K562 (cell line): ENCODE results near the gene PEPD. TPM values are rescaled to one million over a fixed set of nuclear protein-coding genes. Genes with fewer than 3 reads are reported as not detected.

Source experiments
- ATAC-seq: fragments of 200-7000 bp; cut with Tn5 transposase; 3 replicates; pipeline ENCODE4 v1.9.1; 2020; ENCODE audit warnings: moderate library complexity
- BruUV-seq: library from RNA; stranded (reverse); fragments of 400-500 nt; replicated peaks from 2 replicates; lab custom pipeline; 2021; lab: Mats Ljungman, UMichigan
- CTCF ChIA-PET: fragments of 300-600 bp; formaldehyde crosslinking; extraction: SDS; loops from one replicate; lab custom pipeline; 2021; ENCODE audit warnings: low intra/inter-chr PET ratio; lab: Yijun Ruan, JAX
- POLR2A ChIA-PET: fragments of 300-600, 350-650 bp; sonication (Branson Sonifier 250); formaldehyde crosslinking; extraction: SDS; loops from one replicate; lab custom pipeline; 2021; ENCODE audit warnings: antibody characterized with exemption, inconsistent platforms; lab: Yijun Ruan, JAX
- DNase-seq, 4 experiments: peaks; one replicate each; pipeline versions ENCODE4 v3.0.0 to v3.0.0-alpha.2; 2011 to 2018; ENCODE audit warnings: low spot score in 3 of 4, mixed read lengths in 3 of 4; ENCODE audit errors: extremely low read depth in 1 of 4
- FAIRE-seq: peaks from 2 replicates; lab custom pipeline; 2011; peaks lifted over from hg19 to GRCh38; lab: Jason Lieb, UNC
- H2AFZ ChIP-seq: 2 replicates; pipeline ENCODE4 v1.6.0; 2011; ENCODE audit warnings: low read depth, low read length, control low read depth, inconsistent platforms
- H3K27ac ChIP-seq: fragments of 200-600 bp; 3 replicates; pipeline ENCODE4 v1.8.0; 2011; ENCODE audit warnings: low read depth, mild to moderate bottlenecking, control low read depth, inconsistent platforms, low read length, moderate library complexity, mixed read lengths; ENCODE audit errors: extremely low read depth
- H3K27me3 ChIP-seq, 2 experiments: fragments of 300-600 bp in 1 of 2; 2 replicates in 1 of 2; 3 replicates in 1 of 2; pipeline versions ENCODE4 v1.6.0 to v1.8.0; 2011; ENCODE audit warnings: inconsistent platforms in 2 of 2, low read length in 2 of 2, mild to moderate bottlenecking in 1 of 2, mixed read lengths in 1 of 2, moderate library complexity in 1 of 2; ENCODE audit not compliant: control insufficient read depth in 2 of 2, insufficient read depth in 2 of 2
- H3K36me3 ChIP-seq: fragments of 300-600 bp; 3 replicates; pipeline ENCODE4 v1.8.0; 2011; ENCODE audit warnings: mild to moderate bottlenecking, low read length, inconsistent platforms; ENCODE audit not compliant: control insufficient read depth, insufficient read depth
- H3K4me1 ChIP-seq, 2 experiments: fragments of 200-600 bp in 1 of 2; replicated peaks in 1 of 2; 2 replicates in 1 of 2; 3 replicates in 1 of 2; pipeline versions ENCODE4 v1.5.1 to v1.8.0; 2011; ENCODE audit warnings: inconsistent platforms in 2 of 2, low read length in 2 of 2, mild to moderate bottlenecking in 1 of 2, mixed read lengths in 1 of 2, moderate library complexity in 1 of 2; ENCODE audit not compliant: control insufficient read depth in 2 of 2, insufficient read depth in 2 of 2
- H3K4me2 ChIP-seq: 2 replicates; pipeline ENCODE4 v1.6.1; 2011; ENCODE audit warnings: low read length, control low read depth, inconsistent platforms, mixed read lengths; ENCODE audit not compliant: insufficient read depth
- H3K4me3 ChIP-seq: fragments of 200-600 bp; sonication (generic), shearing (Covaris generic); 2 replicates; pipeline ENCODE4 v1.5.1; 2016; ENCODE audit warnings: control low read depth, inconsistent platforms
- H3K79me2 ChIP-seq: fragments of 200-600 bp; 3 replicates; pipeline ENCODE4 v1.8.0; 2011; ENCODE audit warnings: low read length, inconsistent platforms; ENCODE audit not compliant: control insufficient read depth, insufficient read depth
- H3K9ac ChIP-seq, 2 experiments: 2 replicates each; pipeline versions ENCODE4 v1.6.0 to v1.6.1; 2011; ENCODE audit warnings: low read depth in 2 of 2, low read length in 2 of 2, control low read depth in 1 of 2, inconsistent platforms in 1 of 2, mild to moderate bottlenecking in 1 of 2, mixed read lengths in 1 of 2; ENCODE audit not compliant: insufficient read depth in 1 of 2
- H3K9me1 ChIP-seq: one replicate; pipeline ENCODE4 v1.6.0; 2011; ENCODE audit warnings: inconsistent platforms, mild to moderate bottlenecking, low read length, moderate library complexity; ENCODE audit not compliant: control insufficient read depth, insufficient read depth
- H3K9me3 ChIP-seq: replicated peaks from 2 replicates; pipeline ENCODE4 v1.5.1; 2011; ENCODE audit warnings: low read depth, low read length, inconsistent platforms; ENCODE audit not compliant: control insufficient read depth, insufficient read depth
- H4K20me1 ChIP-seq: replicated peaks from 2 replicates; pipeline ENCODE4 v1.6.1; 2011; ENCODE audit warnings: low read length, inconsistent platforms, mixed read lengths; ENCODE audit not compliant: control insufficient read depth, insufficient read depth
- ARHGAP35 ChIP-seq: fragments of 450-650 bp; IDR thresholded peaks from 2 replicates; pipeline ENCODE4 v1.6.1; 2018; ENCODE audit not compliant: partially characterized antibody
- EWSR1 ChIP-seq: fragments of 450-650 bp; IDR thresholded peaks from 2 replicates; pipeline ENCODE4 v1.6.1; 2018; ENCODE audit warnings: borderline replicate concordance, mild to moderate bottlenecking, low read depth, moderate library complexity; ENCODE audit not compliant: partially characterized antibody
- RBM25 ChIP-seq: fragments of 200-400 bp; formaldehyde crosslinking; IDR thresholded peaks from 2 replicates; pipeline ENCODE4 v1.6.1; 2018; ENCODE audit warnings: low read length, low read depth, moderate library complexity; ENCODE audit not compliant: severe bottlenecking
- SMAD3 ChIP-seq: fragments of 450-650 bp; formaldehyde crosslinking; conservative IDR thresholded peaks from 2 replicates; pipeline ENCODE4 v1.4.0; 2020; ENCODE audit warnings: mild to moderate bottlenecking
- TGIF2 ChIP-seq: sonication (generic); formaldehyde crosslinking; IDR thresholded peaks from 2 replicates; pipeline ENCODE4 v1.8.1; 2022; ENCODE audit warnings: mild to moderate bottlenecking, missing genetic modification reagents, moderate library complexity
- ZKSCAN8 ChIP-seq: fragments of 200-800 bp; sonication (Bioruptor generic); IDR thresholded peaks from 2 replicates; pipeline ENCODE4 v1.6.1; 2016; ENCODE audit warnings: missing genetic modification characterization, missing compliant biosample characterization
- whole genome bisulfite sequencing: fragments of 100-300 bp; shearing (Covaris generic); methylation state at CpG from one replicate; pipeline ENCODE4 v1.1.6; 2016; ENCODE audit warnings: low coverage, mixed read lengths; ENCODE audit not compliant: insufficient coverage; ENCODE audit errors: missing lambda C conversion rate; 5-methylcytosine and 5-hydroxymethylcytosine counted together
- in situ Hi-C: fragments of 300-500 bp; cut with MboI; formaldehyde crosslinking; loops from 4 replicates; pipeline ENCODE4 v1.15.0; 2018; ENCODE audit warnings: inconsistent platforms, mixed read lengths
- intact Hi-C: fragments of 100-400 bp; cut with micrococcal nuclease; formaldehyde crosslinking; loops from 2 replicates; pipeline ENCODE4 v1.14.2; 2022
- polyA plus RNA-seq, 8 experiments: library from polyadenylated mRNA; depleted of rRNA in 4 of 8; stranded (reverse) in 5 of 8; unstranded in 3 of 8; fragments of >200 nt; fragmentation: Nextera tagmentation in 2 of 8; fragmentation: Illumina TruSeq in 1 of 8; extraction: Ambion mirVana in 2 of 8; extraction: Trizol in 1 of 8; gene quantifications; 2 replicates each; pipeline versions ENCODE4 v1.2.1 to v1.2.3, GENCODE V29; 2011 to 2014; ENCODE audit warnings: inconsistent platforms in 1 of 8, missing spikeins in 1 of 8
- total RNA-seq, 7 experiments: library from RNA; depleted of rRNA in 6 of 7; stranded (reverse); fragments of >200 nt in 6 of 7; fragmentation: Illumina TruSeq in 2 of 7; extraction: Trizol in 2 of 7; gene quantifications; 2 replicates each; pipeline versions ENCODE4 v1.2.1 to v1.2.3, GENCODE V29; 2011 to 2021; ENCODE audit warnings: low replicate concordance in 1 of 7
- TF ChIP-seq, protein P1 (sequence below): fragments of 250-450 bp; sonication (Bioruptor Pico); IDR thresholded peaks from 2 replicates; pipeline ENCODE4 v1.9.0; 2021; ENCODE audit warnings: mild to moderate bottlenecking, inconsistent platforms
- TF ChIP-seq, protein P2 (sequence below): fragments of 200-800 bp; sonication (Bioruptor generic); IDR thresholded peaks from 2 replicates; pipeline ENCODE4 v1.6.1; 2016; ENCODE audit warnings: missing genetic modification characterization, missing compliant biosample characterization

The PEPD gene
- total and polyA plus RNA-seq, 9 of the 15 experiments (the other 6 are each of a cell fraction or from before 2014, with no cell fraction given) = 1.3 to 19.2 (median 16.0) TPM

DNA sequence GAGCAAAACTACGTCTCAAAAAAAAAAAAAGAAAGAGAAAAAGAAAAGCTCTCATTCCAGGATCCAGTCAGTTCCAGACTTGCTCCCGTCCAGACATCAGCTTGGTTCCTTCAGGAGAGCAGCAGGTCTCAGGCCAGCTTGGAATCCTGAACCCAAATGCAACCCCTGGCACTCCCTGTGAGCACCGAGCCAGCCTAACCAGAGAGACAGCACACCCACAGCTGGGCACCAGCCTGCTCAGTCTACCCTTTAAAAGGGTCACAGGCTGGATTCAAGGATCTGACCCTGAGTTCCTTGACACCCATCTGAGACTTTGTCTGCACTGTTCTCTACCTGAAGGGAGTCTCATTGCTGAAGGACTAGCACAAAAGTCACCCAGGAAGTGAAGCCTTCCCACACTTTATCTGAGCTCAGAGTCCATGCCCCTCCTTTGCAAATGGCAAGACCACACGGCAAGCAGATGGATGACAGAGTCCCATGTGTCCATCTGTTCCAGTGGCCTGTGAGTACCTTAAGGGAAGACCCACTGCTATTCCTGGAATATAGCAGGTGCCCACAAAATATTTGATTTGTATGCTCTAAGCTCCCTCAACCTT, 1.4 kb downstream of the PEPD start:
- TF ChIP-seq ZKSCAN8 (CRISPR knock-in tag) (no peak), TGIF2 (CRISPR knock-in tag) (no peak), RBM25 (no peak), EWSR1 (no peak), ARHGAP35 (no peak), SMAD3 (CRISPR knock-in tag) (no peak)
- TF ChIP-seq, protein P1, sequence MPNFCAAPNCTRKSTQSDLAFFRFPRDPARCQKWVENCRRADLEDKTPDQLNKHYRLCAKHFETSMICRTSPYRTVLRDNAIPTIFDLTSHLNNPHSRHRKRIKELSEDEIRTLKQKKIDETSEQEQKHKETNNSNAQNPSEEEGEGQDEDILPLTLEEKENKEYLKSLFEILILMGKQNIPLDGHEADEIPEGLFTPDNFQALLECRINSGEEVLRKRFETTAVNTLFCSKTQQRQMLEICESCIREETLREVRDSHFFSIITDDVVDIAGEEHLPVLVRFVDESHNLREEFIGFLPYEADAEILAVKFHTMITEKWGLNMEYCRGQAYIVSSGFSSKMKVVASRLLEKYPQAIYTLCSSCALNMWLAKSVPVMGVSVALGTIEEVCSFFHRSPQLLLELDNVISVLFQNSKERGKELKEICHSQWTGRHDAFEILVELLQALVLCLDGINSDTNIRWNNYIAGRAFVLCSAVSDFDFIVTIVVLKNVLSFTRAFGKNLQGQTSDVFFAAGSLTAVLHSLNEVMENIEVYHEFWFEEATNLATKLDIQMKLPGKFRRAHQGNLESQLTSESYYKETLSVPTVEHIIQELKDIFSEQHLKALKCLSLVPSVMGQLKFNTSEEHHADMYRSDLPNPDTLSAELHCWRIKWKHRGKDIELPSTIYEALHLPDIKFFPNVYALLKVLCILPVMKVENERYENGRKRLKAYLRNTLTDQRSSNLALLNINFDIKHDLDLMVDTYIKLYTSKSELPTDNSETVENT (CRISPR knock-in tag) = no peak
- TF ChIP-seq, protein P2, sequence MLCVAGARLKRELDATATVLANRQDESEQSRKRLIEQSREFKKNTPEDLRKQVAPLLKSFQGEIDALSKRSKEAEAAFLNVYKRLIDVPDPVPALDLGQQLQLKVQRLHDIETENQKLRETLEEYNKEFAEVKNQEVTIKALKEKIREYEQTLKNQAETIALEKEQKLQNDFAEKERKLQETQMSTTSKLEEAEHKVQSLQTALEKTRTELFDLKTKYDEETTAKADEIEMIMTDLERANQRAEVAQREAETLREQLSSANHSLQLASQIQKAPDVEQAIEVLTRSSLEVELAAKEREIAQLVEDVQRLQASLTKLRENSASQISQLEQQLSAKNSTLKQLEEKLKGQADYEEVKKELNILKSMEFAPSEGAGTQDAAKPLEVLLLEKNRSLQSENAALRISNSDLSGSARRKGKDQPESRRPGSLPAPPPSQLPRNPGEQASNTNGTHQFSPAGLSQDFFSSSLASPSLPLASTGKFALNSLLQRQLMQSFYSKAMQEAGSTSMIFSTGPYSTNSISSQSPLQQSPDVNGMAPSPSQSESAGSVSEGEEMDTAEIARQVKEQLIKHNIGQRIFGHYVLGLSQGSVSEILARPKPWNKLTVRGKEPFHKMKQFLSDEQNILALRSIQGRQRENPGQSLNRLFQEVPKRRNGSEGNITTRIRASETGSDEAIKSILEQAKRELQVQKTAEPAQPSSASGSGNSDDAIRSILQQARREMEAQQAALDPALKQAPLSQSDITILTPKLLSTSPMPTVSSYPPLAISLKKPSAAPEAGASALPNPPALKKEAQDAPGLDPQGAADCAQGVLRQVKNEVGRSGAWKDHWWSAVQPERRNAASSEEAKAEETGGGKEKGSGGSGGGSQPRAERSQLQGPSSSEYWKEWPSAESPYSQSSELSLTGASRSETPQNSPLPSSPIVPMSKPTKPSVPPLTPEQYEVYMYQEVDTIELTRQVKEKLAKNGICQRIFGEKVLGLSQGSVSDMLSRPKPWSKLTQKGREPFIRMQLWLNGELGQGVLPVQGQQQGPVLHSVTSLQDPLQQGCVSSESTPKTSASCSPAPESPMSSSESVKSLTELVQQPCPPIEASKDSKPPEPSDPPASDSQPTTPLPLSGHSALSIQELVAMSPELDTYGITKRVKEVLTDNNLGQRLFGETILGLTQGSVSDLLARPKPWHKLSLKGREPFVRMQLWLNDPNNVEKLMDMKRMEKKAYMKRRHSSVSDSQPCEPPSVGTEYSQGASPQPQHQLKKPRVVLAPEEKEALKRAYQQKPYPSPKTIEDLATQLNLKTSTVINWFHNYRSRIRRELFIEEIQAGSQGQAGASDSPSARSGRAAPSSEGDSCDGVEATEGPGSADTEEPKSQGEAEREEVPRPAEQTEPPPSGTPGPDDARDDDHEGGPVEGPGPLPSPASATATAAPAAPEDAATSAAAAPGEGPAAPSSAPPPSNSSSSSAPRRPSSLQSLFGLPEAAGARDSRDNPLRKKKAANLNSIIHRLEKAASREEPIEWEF (CRISPR knock-in tag) = no peak
- 0 out of 2 replicates have a peak overlapping the region, but pooled peaks have one; percentile 65 for H3K4me3 ChIP-seq
- H3K36me3 ChIP-seq = no peaks in the 10 kb centered on the region
- H3K27ac ChIP-seq = no peak overlapping the region
- DNase-seq (no peak), FAIRE-seq (no peak), ATAC-seq (no peak)
- BruUV-seq = TSS peak; percentile 60
- H3K9me1 ChIP-seq = no peaks in the 10 kb centered on the region
- no peaks in the 10 kb centered on the region for H3K79me2 ChIP-seq
- CTCF ChIA-PET = no interaction called here
- no peak overlapping the region for H3K4me2 ChIP-seq
- peaks cover 2 to 16% of the 10 kb centered on the region in 2 experiments; a peak in 2 of 5 replicates for H3K4me1 ChIP-seq
- no peak overlapping the region for H2AFZ ChIP-seq
- intact Hi-C loops (no loop called here), in situ Hi-C loops (no loop called here)
- WGBS = 7% methylated on average over 3 of the region's 4 CpGs
- H3K9me3 ChIP-seq = no peaks in the 10 kb centered on the region
- H3K9ac ChIP-seq = no peak overlapping the region
- H4K20me1 ChIP-seq = peaks cover 13% of the 10 kb centered on the region; the same call in 1 of the 2 replicates
- peaks cover 3 to 20% of the 10 kb centered on the region in 2 experiments; a peak in 4 of 5 replicates for H3K27me3 ChIP-seq
- POLR2A ChIA-PET = interaction anchor here (0.7 to 2.1 kb wide), 4 partner anchors 9 to 154 kb away, joined by 3 to 6 read pairs (median 4); no protein-coding TSS in a partner anchor
